Measurements from ENCODE around the gene ADCY2.

Gene ADCY2

DNA sequence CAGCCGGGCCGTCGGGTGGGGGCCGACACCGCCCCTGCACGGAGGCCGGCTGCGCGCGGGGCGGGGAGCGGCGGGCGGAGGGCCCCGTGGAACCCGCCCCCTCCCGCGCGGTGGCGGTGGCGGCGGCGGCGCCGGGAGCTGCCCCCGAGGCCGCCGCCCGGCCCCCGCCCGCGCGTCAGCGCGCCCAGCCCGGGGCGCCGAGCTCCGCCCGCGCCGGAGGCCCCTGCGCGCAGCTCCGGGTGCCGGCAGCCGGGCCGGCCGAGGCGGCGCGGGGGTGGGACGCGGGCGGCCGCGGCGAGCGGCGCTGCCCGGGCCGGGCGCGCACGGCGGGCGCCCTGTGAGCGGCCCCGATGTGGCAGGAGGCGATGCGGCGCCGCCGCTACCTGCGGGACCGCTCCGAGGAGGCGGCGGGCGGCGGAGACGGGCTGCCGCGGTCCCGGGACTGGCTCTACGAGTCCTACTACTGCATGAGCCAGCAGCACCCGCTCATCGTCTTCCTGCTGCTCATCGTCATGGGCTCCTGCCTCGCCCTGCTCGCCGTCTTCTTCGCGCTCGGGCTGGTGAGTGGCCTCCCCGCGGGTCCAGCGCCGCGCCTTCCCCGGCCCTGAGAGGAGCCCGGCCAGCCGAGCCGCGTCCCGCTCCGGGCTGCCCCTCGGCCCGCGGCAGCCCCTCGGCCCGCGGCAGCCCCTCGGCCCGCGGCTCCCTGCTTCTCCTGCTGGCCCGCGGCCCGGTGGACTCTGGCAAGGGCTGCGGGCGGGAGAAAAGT is at the start of gene ADCY2:
Gene ADCY2, plus strand, starts transcription at position 192 of the 766 bp plus-strand sequence. Its CDS starts 159 bp downstream, at position 351.
- no peak for DNase-seq (ENCODE audit: low read depth)

DNA sequence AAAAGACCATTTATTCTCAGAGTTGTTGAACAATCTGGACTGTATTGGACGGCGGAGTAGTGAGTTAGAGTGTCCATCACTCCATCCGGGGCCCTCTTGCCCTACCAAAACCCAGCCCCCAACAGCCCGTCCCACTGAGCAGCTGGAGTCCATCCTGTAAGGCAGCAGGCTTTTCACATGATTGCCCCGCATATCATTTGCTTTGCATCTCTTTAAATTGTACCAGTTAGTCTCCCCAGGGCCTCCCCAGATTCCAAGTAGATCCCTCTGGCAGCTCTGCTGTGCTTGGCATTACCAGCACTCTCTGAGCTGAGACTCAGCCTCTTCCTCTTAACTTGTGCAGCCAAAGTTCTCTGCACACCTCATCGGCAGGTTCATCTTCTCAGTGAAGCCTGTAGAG is 48.6 kb upstream of the ADCY2 start:
- DNase-seq (ENCODE audit: low read depth): no peak

- no peak for DNase-seq (ENCODE audit: low read depth)
Measured at GRCh38 chr5:7348168-7348854, 47.6 kb upstream of the ADCY2 start.

GRCh38 chr5:7361593-7361992 is 34.3 kb upstream of the ADCY2 start:
- DNase-seq (ENCODE audit: low read depth): no peak

- no peak for DNase-seq (ENCODE audit: low read depth)
Measured at GRCh38 chr5:7363067-7363677, 32.8 kb upstream of the ADCY2 start.

GRCh38 chr5:7364226-7364875 is 31.6 kb upstream of the ADCY2 start:
- DNase-seq (ENCODE audit: low read depth): no peak

DNA sequence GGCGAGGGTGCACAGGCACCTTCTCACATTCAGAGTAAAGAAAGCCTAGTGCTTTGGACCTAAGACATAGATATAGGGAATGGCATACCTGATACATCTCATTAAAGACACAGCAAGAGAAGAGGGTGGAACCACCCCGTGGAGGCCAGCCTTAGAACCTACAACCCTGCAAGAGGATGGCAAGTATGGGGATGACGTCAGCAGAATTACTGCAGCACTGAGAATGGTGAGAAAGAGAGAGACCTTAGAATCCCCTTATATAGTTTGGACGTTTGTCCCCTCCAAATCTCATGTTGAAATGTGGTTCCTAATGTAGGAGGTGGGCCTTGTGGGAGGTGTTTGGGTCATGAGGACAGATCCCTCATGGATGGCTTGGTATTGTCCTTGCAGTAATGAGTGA is 28.2 kb upstream of the ADCY2 start:
- DNase-seq (ENCODE audit: low read depth): no peak

DNA sequence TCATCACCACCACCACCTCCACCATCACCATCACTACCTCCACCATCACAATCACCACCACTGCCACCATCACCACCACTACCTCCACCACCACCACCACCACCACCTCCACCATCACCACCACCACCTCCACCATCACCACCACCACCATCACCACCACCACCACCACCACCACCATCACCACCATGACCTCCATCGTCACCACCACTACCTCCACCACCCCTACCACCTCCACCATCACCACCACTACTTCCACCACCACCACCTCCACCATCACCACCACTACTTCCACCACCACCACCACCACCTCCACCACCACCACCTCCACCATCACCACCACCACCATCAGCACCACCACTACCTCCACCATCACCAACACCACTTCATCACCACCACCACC is 23.5 kb upstream of the ADCY2 start:
- no peak for DNase-seq (ENCODE audit: low read depth)

GRCh38 chr5:7374186-7374585 is 21.8 kb upstream of the ADCY2 start:
- DNase-seq (ENCODE audit: low read depth): no peak

GRCh38 chr5:7375457-7375856 is 20.5 kb upstream of the ADCY2 start:
- no peak for DNase-seq (ENCODE audit: low read depth)

GRCh38 chr5:7376871-7377270 is 19.1 kb upstream of the ADCY2 start:
- no peak for DNase-seq (ENCODE audit: low read depth)

GRCh38 chr5:7377761-7378160 is 18.2 kb upstream of the ADCY2 start:
- DNase-seq (ENCODE audit: low read depth): no peak

DNA sequence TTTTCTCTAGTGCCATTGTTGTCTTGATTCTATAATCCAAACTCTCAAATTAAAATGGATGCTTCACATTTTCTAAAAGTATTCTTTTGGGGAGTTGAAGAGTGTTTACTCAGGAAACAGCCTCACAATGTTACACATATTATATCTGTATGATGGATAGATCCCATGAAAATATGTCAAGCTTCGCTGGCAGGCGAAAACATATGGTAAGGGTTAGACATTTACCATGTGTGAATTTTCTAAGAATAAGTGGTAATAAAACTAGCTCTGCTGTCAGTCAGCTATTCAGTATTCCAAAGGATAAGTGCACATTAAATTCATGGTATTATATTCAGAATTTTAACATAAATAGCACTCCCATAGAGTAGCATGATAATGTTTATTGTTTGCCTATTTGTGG is 13.3 kb upstream of the ADCY2 start:
- no peak for DNase-seq (ENCODE audit: low read depth)

DNA sequence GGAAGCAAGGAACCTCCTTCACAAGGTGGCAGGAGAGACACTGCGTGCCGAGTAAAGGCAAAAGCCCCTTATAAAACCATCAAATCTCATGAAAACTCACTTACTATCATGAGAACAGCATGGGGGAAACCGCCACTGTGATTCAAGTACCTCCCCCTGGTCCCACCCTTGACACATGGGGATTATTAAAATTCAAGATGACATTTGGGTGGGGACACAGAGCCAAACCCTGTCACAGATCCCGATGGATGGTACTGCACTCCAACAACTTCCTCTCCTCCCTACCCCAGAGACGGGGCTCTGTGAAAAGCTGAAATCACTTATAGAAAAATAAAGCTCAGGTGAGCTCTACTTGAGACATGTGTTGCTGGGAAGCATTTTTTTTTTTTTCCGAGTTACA is 10.3 kb upstream of the ADCY2 start:
- DNase-seq (ENCODE audit: low read depth): no peak

- DNase-seq (ENCODE audit: low read depth): no peak
Measured at GRCh38 chr5:7388553-7388952, 7.4 kb upstream of the ADCY2 start.

DNA sequence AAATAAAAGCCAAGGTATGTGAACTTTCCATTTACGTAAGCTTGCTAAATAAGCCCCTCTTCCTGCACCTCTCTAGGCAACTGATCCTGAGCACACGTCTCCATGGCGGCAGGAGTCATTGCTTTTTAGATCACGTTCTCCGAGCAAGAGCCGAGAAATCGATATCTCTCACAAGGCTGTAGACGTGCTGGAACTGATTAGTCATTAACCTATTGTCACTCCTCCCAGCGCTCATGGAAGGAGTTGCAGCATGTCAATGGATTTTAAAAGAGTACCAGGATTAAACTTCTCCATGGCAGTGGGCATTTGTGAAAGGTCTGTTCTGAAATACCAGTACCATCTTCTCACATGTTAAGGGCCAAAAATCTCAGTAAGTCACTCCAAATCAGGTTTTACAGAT is 4.7 kb upstream of the ADCY2 start:
- no peak for DNase-seq (ENCODE audit: low read depth)

DNA sequence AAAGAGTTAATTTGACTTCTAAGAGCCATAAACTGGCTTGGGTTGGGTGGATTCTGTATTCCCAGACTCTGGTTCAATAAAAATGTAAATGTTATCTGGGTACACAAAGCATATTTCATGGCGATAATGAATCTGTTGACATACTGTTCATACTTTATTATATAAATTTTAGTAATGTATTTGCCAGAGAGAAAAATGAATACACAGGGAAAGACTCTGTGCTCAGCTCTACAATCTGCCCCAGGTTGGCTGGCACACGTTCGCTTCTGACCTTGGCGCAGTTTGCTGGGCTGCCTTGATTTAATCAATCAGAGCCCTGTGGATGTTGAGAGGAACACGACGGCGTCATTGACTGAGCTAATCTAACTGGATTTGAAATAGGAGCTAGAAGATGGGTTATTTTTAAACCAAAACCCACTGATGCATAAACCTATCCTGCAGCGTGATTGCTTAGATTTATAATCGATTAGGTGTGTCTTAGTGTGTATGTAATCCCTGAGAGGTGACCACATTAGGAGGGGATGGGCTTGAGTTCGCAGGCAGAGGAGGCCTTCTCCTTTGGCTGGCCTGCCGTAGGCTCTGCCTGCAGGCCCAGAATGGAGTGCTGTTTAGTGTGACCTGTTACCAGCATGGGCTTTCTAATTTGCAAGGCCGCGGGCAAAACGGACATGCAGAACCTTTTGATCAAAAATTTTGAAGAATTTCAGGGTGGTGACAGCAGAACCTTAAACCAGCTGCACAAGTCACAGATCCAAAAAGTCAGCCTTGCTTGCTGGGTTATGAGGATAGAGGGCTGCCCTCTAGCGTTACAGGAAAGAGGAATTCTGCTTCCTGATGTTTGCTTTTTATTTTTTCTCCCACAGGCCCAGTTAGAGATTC is 3.9 kb upstream of the ADCY2 start:
- no peak for DNase-seq (ENCODE audit: low read depth)

DNA sequence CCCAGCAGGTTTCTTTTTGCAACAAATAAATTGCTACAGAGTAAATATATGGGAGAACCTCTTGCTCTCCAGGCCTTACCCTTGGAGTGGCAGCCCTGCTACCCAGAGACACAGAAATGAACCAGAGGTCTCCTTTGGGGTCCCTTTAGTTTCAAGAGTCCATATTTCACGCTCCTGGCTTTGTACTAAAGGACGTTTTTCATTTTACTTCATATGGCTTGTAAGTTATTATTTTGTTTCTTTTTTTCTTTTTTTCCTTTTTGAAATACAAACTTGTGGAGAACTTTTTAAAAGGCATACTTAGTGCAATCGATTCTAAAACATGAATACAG is 3.3 kb upstream of the ADCY2 start:
- DNase-seq (ENCODE audit: low read depth): no peak

GRCh38 chr5:7393921-7394799 is 1.8 kb upstream of the ADCY2 start:
- DNase-seq (ENCODE audit: low read depth): no peak

GRCh38 chr5:7394889-7395431 is 978 bp upstream of the ADCY2 start:
- no peak for DNase-seq (ENCODE audit: low read depth)

Data from HS-5 (cell line).